Measurements from ENCODE around the gene SFT2D3. TPM values are rescaled to one million over a fixed set of nuclear protein-coding genes. Genes with fewer than 3 reads are reported as not detected.

SFT2D3 gene
- total and polyA plus RNA-seq, 2 of the 13 experiments (the other 11 are each of a cell fraction or from before 2014, with no cell fraction given) = 8.3 to 9.4 TPM

DNA sequence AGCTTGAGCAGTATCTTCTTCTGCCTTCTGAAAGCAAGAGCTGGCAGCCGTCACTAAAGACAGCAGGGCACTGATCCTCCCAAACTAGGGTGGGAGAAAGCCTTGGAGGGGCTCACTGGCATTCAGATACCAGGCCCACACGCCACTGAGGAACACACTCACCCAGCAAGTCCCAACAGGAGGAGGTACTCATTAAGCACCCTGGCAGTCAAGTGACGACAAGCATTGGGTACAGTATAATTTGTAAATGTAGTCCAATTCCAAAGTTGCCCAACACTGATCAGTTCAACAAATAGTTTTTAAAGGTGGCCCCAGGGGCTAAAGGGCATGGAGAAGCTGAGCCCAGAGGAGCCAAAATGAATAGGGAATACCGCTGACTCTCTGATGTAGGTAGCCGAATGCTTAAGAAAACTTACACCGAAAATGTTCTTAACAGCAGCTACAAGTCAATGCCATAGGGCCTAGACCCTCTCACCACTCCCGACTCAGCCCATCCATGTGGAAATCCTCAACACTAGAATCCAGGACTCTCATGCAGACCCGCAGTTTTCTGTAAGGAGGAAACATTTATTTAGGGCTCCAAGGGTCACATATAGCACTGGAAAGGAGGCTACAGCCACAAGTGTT is 35.9 kb upstream of the SFT2D3 start (continued):
- TF ChIP-seq, protein P1, sequence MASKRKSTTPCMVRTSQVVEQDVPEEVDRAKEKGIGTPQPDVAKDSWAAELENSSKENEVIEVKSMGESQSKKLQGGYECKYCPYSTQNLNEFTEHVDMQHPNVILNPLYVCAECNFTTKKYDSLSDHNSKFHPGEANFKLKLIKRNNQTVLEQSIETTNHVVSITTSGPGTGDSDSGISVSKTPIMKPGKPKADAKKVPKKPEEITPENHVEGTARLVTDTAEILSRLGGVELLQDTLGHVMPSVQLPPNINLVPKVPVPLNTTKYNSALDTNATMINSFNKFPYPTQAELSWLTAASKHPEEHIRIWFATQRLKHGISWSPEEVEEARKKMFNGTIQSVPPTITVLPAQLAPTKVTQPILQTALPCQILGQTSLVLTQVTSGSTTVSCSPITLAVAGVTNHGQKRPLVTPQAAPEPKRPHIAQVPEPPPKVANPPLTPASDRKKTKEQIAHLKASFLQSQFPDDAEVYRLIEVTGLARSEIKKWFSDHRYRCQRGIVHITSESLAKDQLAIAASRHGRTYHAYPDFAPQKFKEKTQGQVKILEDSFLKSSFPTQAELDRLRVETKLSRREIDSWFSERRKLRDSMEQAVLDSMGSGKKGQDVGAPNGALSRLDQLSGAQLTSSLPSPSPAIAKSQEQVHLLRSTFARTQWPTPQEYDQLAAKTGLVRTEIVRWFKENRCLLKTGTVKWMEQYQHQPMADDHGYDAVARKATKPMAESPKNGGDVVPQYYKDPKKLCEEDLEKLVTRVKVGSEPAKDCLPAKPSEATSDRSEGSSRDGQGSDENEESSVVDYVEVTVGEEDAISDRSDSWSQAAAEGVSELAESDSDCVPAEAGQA (IDR thresholded peaks at IDR 0.05; ENCODE audit: low read depth) = no peak
- TF ChIP-seq, protein P1 (CRISPR knock-in tag; IDR thresholded peaks at IDR 0.05; ENCODE audit: borderline replicate concordance) = no peak
- TF ChIP-seq PPARG (CRISPR knock-in tag; conservative IDR thresholded peaks at IDR 0.05) (no peak), IRX3 (CRISPR knock-in tag; IDR thresholded peaks at IDR 0.05; ENCODE audit: borderline replicate concordance, low read depth) (no peak), ZNF674 (CRISPR knock-in tag; IDR thresholded peaks at IDR 0.05; ENCODE audit: low read depth) (no peak), MBD4 (IDR thresholded peaks at IDR 0.05; ENCODE audit: borderline replicate concordance, low read length) (no peak), ZNF644 (CRISPR knock-in tag; IDR thresholded peaks at IDR 0.05; ENCODE audit: low read depth) (no peak), ZFX (CRISPR knock-in tag; IDR thresholded peaks at IDR 0.05; ENCODE audit: low read depth) (no peak), ZNF782 (CRISPR knock-in tag; IDR thresholded peaks at IDR 0.05; ENCODE audit: borderline replicate concordance) (no peak), ZBTB33 (CRISPR knock-in tag; IDR thresholded peaks at IDR 0.05) (no peak), YY1 (IDR thresholded peaks at IDR 0.05; ENCODE audit: insufficient read depth, insufficient replicate concordance, low read depth, low read length) (no peak), NRL (CRISPR knock-in tag; IDR thresholded peaks at IDR 0.05; ENCODE audit: borderline replicate concordance) (no peak), ZNF616 (CRISPR knock-in tag; IDR thresholded peaks at IDR 0.05; ENCODE audit: low read depth) (no peak), CBX1 (IDR thresholded peaks at IDR 0.05; ENCODE audit: low read depth) (no peak)
- TF ChIP-seq, protein P2, sequence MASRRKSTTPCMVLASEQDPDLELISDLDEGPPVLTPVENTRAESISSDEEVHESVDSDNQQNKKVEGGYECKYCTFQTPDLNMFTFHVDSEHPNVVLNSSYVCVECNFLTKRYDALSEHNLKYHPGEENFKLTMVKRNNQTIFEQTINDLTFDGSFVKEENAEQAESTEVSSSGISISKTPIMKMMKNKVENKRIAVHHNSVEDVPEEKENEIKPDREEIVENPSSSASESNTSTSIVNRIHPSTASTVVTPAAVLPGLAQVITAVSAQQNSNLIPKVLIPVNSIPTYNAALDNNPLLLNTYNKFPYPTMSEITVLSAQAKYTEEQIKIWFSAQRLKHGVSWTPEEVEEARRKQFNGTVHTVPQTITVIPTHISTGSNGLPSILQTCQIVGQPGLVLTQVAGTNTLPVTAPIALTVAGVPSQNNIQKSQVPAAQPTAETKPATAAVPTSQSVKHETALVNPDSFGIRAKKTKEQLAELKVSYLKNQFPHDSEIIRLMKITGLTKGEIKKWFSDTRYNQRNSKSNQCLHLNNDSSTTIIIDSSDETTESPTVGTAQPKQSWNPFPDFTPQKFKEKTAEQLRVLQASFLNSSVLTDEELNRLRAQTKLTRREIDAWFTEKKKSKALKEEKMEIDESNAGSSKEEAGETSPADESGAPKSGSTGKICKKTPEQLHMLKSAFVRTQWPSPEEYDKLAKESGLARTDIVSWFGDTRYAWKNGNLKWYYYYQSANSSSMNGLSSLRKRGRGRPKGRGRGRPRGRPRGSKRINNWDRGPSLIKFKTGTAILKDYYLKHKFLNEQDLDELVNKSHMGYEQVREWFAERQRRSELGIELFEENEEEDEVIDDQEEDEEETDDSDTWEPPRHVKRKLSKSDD (CRISPR knock-in tag; IDR thresholded peaks at IDR 0.05; ENCODE audit: low read depth) = no peak

Data from HepG2 (cell line).